NCI-H2081 treated with DMSO at 0.1 percent for 48 hours (cell line): Measurements from ENCODE around the gene HES4.
"Not testable (repeated sequence)": the region's sequence is repeated elsewhere in the genome, so short reads cannot be mapped to it uniquely, and the experiment has no call there.

Source experiments
- DNase-seq: peaks from one replicate; lab custom pipeline; 2025; lab: John Stamatoyannopoulos, UW

HES4 gene

GRCh38 chr1:1033009-1033587 is 33.2 kb upstream of the HES4 start:
- DNase-seq = peak; percentile 82

- no peak for DNase-seq
Measured at GRCh38 chr1:1032424-1032823, 32.5 kb upstream of the HES4 start.

DNA sequence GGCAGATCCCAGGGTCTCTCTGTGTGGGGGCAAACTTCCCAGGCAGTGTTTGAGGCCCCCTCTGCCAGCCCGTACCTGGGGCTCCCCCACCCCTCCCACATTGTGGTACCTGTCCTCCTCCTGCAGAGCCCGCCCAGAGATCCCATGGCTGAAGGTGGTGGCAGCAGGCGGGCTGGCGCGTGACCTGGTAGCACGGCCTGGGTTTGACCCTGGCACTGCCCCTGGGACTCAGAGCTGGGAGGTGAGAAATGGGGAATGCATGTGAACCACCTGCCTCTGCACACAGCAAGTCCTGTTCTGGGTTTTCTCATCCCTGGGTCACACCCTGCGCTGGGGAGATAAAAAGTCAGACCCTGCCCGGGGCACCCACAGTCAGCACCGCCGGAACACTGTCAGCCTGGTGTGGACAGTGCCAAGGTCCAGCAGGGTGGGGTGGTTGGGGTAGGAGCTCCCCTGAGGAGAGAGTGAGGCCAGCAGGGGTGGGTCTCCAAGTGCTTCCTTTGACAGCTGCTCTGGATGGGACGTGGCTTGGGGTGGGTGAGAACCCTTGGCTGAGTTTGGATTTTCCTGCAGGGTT is 31.9 kb upstream of the HES4 start:
- no peak for DNase-seq

- not testable (repeated sequence) for DNase-seq
Measured at GRCh38 chr1:1030867-1031658, 31.2 kb upstream of the HES4 start.

GRCh38 chr1:1027791-1028190 is 27.9 kb upstream of the HES4 start:
- no peak for DNase-seq

- no peak for DNase-seq
Measured at GRCh38 chr1:1026599-1027413, 26.9 kb upstream of the HES4 start.

GRCh38 chr1:1025730-1026129 is 25.8 kb upstream of the HES4 start:
- DNase-seq = no peak

- DNase-seq = no peak
Measured at GRCh38 chr1:1024771-1025699, 25.1 kb upstream of the HES4 start.

DNA sequence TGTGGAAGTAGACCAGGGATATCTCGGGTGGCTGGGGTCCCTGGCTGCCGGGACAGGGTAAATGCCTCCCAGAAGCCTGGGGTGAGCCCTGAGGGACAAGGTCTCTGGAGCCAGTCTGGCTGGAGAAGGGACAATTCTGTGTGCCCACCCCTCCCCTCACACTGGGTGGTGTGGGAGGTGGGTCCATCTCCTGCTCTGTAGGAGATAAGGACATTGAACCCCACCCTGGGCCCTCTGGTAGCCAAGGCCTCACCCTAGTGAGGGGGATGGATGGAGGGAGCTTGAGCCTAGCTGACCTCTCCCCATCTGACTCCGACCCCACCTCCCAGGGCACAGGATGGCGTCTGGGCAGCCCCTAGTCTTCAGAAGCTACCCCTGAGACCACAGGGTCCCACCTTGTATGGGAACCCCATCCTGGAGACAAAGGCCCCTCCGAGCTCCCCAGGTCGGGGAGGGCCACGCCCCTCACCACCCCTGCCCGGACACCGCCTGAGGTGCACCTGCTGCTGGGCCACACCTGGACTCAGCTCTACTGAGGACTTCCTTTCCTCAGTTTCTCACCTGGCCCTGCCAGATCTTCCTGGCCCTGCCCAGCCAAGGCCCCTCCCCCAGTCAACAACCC is 24.4 kb upstream of the HES4 start:
- no peak for DNase-seq

GRCh38 chr1:1023700-1024099 is 23.8 kb upstream of the HES4 start:
- DNase-seq = no peak

GRCh38 chr1:1022302-1023009 is 22.6 kb upstream of the HES4 start:
- DNase-seq = no peak

DNA sequence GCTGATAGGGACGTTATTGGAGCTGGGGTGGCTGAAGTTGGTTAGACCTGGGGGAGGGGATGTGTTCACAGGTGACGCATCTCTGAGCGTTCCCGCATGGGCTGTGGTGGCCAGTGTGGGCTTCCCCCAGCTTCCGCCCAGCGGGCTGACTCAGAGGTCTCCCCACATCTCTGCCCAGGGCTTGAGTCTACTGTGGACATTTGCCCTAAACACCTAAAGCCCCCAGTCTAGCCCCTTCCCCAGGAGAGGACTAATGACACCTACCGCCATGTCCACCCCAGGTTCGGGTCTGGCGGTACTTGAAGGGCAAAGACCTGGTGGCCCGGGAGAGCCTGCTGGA is 22.0 kb upstream of the HES4 start:
- no peak for DNase-seq

GRCh38 chr1:1021010-1021919 is 21.4 kb upstream of the HES4 start:
- no peak for DNase-seq

- no peak for DNase-seq
Measured at GRCh38 chr1:1020415-1021009, 20.6 kb upstream of the HES4 start.

GRCh38 chr1:1020000-1020404 is 20.1 kb upstream of the HES4 start, which contains the start of gene AGRN:
Gene AGRN (plus strand): TSS chr1:1020120. CDS start chr1:1020173, 53 bp downstream.
- DNase-seq = no peak

GRCh38 chr1:1019122-1019999 is 19.5 kb upstream of the HES4 start:
- no peak for DNase-seq

DNA sequence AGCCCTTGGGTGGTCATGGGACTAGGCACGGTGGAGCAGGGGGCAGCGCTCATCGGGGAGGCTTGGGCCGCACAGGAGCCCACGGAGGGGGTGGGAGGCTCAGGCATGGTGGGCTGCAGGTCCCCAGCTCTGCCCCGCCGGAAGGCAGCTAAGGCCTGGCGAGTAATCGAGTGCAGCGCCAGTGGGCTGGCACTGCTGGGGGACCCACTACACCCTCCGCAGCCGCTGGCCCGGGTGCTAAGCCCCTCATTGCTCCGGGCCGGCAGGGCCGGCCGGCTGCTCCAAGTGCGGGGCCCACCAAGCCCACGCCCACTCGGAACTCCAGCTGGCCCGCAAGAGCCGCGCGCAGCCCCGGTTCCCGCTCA is 18.4 kb upstream of the HES4 start:
- DNase-seq = not testable (repeated sequence)
